ENCODE results near the gene NECAP2.
"Not testable (repeated sequence)": the region's sequence is repeated elsewhere in the genome, so short reads cannot be mapped to it uniquely, and the experiment has no call there.

The NECAP2 gene

DNA sequence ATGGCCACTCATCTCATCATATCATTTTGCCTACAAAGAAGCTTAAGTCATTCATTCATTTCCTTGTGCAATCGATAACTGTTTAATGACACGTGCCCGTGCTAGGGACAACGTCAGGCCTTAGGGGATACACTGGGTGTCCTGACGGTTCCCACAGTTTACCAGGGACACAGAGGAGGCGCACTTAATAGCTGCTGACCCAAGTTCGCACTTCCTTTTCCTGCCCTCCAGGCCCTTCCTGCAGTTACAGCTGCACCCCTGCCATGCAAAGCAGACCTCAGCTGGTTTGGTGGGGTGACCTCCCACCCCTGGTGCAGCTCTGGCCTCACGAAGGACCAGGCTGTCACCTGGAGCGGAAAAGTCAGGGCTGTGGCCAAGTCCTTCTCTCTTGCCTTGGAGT lies 7.5 kb upstream of the NECAP2 start:
- DNase-seq, result no peak

- no peak for DNase-seq
Observed at GRCh38 chr1:16434007-16434406, 6.5 kb upstream of the NECAP2 start.

DNA sequence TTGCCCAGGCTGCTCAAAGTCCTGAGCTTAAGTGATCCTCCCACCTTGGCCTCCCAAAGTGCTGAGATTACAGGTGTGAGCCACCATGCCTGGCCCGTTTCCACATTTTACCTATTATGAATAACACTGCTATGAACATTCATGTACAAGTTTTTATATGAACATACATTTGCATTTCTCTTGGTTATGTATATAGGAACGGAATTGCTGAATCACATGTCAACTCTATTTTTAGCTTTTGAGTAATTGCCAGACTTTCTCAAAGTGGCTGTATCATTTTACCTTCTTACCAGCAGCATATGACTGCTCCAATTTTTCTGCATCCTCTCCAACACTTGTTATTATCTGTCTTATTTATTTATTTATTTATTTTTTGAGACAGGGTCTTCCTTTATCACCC lies 6.0 kb upstream of the NECAP2 start:
- DNase-seq, result no peak

- DNase-seq, result no peak
Observed at GRCh38 chr1:16436946-16437474, 3.5 kb upstream of the NECAP2 start, which contains the start of gene SPATA21. SPATA21 (minus strand) TSS chr1:16437424; CDS start chr1:16431371, 6,053 bp downstream.

GRCh38 chr1:16438516-16438915 lies 2.0 kb upstream of the NECAP2 start:
- DNase-seq, result no peak

DNA sequence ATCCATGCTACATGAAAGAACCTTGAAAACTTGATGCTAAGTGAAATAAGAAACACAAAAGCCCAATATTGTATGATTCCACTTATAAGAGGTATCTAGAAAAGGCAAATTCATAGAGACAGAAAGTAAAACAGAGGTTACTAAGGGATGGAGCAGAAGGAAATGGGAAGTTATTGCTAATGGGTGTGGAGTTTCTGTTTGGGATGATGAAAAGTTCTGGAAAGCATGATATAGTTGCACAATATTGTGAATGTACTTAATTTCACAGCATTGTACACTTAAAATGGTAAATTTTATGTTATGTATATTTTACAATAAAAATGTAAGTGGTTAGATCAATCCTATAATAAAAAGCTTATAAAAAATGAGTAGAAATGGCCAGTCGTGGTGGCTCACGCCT lies 1.6 kb upstream of the NECAP2 start:
- no peak for DNase-seq

DNA sequence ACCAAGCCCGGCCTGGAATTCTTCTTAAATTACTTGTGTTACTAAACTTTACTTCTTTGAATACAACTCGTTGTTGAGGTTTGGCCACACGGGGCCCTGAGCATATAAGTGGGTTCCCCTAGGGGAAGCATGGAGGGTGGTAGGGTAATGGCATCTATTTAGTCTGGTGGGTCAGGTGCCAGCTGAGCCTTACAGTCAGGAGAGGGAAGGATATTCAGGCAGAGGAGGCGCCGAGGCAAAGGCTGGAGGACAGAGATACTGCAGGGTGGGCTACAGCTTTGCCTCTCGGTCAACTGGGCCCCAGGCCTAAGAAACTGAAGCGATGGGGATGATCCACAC lies 424 bp upstream of the NECAP2 start:
- no peak for DNase-seq

DNA sequence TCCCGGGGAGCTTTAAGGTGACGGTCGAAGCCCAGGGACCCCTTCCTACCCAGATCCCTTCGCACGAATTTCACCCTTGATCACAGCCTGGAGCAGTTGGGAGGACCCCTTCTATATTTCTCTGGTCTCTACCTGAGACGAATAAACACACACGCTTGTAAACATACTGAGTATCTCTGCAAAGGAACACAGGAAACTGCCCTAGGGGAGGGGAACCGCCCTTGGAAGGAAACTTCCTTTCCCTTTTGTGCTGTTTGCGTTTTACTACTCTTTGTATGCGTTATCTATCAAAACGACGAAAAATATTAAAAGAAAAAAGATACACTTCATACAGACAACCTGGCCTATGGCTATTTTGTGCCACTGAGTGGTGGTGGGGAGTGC lies 750 bp downstream of the NECAP2 start:
- no peak for DNase-seq

DNA sequence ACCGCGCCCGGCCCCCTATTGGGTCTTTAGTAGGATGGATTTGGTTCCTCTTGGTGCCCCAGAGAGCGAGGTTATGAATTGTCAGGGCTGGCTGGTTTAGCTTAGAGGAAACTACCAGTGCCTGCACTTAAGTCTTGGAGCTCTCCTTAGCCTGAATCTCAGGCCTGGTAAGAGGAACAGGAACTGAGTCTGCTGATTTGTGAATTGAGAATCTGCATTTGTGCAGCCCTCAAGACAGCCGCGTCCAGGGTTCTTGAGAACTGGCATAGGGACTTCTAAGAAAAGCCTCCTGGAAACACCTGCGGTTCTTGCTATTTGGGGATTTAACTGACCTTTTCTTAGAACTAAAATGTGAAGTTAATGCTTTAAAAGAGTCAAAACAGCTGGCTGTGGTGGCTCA lies 1.7 kb downstream of the NECAP2 start:
- DNase-seq, result no peak

- DNase-seq, result no peak
Observed at GRCh38 chr1:16442941-16443340, 2.4 kb downstream of the NECAP2 start.

GRCh38 chr1:16443975-16444770 lies 3.6 kb downstream of the NECAP2 start:
- DNase-seq, result no peak

DNA sequence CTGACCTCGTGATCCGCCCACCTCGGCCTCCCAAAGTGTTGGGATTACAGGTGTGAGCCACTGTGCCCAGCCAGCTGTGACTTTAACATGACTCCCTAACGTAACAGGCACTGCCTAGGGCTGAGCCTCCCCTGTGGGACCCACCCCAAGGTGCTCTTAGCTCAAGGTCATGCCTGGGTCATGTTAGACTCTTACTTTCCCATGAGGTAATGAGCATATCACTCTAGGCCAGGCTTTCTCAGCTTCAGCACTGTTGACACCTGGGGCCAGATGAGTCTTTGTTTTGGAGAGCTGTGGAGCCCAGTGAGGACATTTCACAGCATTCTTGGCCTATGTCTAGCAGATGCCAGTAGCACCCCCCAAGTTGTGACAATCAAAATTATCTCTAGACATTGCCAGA lies 4.5 kb downstream of the NECAP2 start:
- DNase-seq, result no peak

DNA sequence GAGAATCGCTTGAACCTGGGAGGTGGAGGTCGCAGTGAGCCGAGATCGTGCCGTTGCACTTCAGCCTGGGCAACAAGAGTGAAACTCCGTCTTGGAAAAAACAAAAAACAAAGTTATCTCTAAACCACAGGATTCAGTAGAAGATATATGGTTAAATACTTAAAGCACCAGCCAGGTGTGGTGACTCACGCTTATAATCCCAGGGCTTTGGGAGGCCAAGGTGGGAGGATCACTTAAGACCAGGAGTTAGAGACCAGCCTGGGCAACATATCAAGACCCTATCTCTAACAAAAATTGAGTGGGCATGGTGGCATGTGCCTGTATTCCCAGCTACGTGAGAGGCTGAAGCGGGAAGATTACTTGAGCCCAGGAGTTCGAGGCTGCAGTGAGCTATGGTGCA lies 5.6 kb downstream of the NECAP2 start:
- DNase-seq, result no peak

- no peak for DNase-seq
Observed at GRCh38 chr1:16447641-16448040, 7.1 kb downstream of the NECAP2 start.

GRCh38 chr1:16449065-16449464 lies 8.5 kb downstream of the NECAP2 start:
- no peak for DNase-seq

GRCh38 chr1:16449666-16450065 lies 9.1 kb downstream of the NECAP2 start:
- no peak for DNase-seq

DNA sequence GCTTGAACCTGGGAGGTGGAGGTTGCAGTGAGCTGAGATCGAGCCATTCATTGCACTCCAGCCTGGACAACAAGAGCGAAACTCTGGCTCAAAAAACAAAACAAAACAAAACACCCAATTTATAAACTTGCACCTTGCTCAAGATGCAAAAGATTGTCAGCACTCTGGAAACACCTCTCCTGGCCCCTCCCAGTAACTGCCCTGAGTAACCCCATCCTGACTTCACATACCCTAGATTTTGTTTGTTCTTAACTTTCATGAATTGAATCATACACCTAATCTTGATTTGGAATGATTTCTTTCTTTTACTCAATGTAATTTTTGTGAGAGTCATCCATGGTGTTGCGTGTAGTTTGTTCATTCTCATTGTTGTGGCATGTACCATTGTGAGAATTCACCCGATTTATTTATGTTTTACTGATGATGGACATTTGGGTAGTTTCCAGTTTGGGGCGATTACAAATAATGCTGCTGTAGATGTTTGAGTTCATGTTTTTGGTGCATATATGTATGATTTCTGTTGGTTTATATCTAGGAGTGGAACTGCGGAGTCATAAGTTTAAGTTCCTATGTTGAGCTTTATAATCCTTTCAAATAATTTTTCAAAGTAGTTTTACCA lies 10.4 kb downstream of the NECAP2 start:
- no peak for DNase-seq

- no peak for DNase-seq
Observed at GRCh38 chr1:16451841-16452528, 11.5 kb downstream of the NECAP2 start.

DNA sequence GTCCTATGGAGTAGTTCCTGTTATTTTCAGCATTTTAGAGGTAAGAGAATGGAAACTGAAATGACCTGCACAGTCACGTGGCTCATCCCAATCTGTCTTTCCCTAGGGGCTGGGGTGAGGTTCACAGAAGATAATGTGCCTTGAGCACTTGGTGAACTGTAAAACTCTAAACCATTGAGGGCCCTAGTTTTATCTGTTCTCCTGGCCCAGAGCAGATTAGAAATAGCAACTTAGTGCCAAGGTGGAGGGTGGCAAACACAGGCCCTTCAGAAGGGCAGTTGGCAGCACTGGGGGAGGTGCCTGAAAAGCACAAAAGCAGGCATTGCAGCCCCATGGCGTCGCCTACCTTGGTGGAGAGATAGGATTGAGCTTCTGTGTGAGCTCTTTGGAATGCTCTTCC lies 14.4 kb downstream of the NECAP2 start:
- not testable (repeated sequence) for DNase-seq

GRCh38 chr1:16456151-16456550 lies 15.6 kb downstream of the NECAP2 start:
- DNase-seq, result not testable (repeated sequence)

- no peak for DNase-seq
Observed at GRCh38 chr1:16458831-16459230, 18.3 kb downstream of the NECAP2 start.

GRCh38 chr1:16459352-16459925 lies 18.9 kb downstream of the NECAP2 start:
- DNase-seq, result no peak

DNA sequence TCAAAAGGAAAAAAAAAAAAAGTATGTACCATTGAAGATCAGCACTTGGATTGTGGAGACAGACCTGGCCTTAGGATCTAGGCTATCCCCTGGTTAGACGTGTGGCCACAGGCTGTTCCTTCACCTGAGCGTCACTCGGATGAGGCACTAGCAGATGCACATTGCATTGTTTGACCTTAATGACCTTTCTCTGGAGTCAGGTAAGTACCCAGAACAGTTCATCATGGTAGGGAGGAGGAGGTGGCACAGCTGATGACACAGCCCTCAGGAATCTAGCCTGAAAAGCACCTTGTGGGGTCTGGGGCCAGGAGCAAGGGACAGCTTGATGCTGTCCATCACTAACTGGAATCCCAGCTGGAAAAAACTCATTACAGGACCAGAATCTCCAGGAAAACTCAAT lies 21.2 kb downstream of the NECAP2 start:
- DNase-seq, result no peak

All from NCI-H2081 treated with DMSO at 0.1 percent for 48 hours (cell line).